LoVo (cell line): ENCODE data around the gene RRAGC.
"Not testable (repeated sequence)": the region's sequence is repeated elsewhere in the genome, so short reads cannot be mapped to it uniquely, and the experiment has no call there.

Experiments used
- DNase-seq: peaks from one replicate; pipeline ENCODE4 v3.0.0-alpha.2; 2016; ENCODE audit warnings: low spot score

RRAGC gene

GRCh38 chr1:38815903-38816627 lies 43.5 kb downstream of the RRAGC start:
- DNase-seq: no peak

DNA sequence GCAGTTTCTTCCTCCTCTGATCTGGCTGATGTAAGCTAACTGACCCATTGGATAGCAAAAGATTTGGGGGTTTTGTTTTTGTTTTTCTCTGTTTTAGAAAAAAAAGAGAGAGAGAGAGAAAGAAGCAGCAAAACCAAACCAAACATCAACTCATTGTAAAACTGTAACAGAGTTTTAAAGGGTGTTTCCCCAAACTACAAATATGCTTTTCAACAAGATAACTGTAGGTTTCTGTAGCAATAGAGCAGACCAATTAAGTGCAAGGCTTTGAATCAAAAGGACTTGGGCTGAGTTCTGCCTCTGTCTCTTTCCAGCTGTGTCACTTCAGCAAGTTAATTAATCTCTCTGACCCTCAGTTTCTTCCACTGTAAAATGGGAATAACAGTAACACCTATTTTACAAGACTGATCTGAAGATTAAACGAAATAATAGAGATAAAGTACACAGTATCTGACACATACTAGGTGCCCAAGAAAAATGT lies 44.5 kb downstream of the RRAGC start:
- DNase-seq: no peak

DNA sequence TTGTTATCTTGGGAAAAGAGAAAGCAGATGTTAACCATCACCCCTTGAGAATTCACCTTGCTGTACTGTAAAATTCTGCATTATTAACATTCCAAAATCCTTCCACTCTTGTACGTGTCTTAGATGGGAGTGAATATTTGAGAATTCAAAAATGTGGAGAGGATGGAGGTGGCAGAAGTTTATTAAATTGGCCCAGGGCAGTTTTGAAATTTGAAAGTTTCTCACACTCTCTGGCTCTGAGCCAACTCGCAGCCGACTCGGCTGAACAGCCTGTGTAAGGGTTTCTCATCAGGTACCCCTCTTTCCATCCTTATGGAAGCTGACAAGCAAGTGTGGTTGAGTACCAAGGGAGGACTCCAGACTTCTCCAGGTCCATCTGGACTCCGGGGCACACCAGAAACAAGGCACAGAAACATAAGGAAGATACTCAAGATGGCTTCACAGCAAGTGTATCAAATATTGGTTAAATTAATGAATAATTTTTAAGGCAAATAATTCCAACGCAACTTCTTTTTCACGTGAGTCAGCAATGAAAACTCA lies 45.1 kb downstream of the RRAGC start:
- no peak for DNase-seq

DNA sequence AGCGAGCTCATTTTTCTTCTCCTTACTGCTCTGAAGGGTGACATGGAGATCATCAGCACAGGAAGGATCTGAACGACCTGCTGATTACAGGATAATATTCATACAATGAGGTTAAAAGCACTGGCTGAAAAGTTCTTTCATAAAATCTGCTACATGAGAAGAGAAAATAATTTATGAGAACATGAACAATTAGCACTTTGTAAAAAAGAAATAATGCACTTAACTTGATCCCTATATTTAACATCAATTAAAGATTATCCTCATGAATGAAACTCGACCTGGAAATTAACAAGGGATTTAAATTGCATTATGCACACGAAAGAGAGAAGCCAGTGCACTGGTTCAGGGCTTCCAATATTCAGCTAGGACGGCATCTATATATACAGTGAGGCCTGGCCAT lies 46.6 kb downstream of the RRAGC start:
- DNase-seq: no peak

DNA sequence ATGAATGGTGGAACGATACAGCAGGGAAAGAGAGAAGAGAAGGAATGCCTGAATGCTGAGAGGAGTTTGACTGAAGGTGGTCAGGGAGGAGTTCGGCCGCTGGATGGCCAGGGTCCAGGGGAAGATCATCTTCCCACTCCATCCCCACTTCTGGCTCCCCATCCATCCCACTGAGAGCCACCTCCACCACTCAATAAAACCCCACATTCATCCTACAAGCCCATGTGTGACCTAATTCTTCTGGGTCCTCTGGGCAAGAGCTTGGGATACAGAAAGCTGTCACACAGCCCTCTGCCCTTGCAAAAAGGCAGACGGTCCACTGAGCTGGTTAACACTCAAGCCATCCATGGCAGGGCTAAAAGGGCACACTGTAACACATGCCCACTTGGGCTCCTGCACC lies 48.1 kb downstream of the RRAGC start:
- DNase-seq: not testable (repeated sequence)

- no peak for DNase-seq
Measured at GRCh38 chr1:38806090-38806489, 53.5 kb downstream of the RRAGC start.

DNA sequence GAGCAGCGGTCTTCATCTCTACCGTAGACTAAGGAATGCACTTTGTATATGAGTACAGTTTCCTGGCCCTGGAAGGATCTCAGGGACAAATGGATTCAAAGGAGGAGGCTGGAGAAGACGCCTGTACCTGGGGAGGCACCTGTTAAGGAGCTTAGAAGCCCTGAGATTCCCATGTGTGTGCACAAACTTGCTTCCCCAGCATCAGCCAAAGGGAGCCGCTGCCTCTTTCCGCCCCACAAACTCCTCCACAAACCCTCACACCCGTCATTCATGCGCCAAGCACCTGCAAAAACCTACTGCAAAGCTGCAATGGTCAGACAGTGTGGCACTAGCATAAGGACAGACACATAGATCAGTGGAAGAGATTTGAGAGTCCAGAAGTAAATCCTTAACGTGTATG lies 54.5 kb downstream of the RRAGC start:
- DNase-seq: no peak

DNA sequence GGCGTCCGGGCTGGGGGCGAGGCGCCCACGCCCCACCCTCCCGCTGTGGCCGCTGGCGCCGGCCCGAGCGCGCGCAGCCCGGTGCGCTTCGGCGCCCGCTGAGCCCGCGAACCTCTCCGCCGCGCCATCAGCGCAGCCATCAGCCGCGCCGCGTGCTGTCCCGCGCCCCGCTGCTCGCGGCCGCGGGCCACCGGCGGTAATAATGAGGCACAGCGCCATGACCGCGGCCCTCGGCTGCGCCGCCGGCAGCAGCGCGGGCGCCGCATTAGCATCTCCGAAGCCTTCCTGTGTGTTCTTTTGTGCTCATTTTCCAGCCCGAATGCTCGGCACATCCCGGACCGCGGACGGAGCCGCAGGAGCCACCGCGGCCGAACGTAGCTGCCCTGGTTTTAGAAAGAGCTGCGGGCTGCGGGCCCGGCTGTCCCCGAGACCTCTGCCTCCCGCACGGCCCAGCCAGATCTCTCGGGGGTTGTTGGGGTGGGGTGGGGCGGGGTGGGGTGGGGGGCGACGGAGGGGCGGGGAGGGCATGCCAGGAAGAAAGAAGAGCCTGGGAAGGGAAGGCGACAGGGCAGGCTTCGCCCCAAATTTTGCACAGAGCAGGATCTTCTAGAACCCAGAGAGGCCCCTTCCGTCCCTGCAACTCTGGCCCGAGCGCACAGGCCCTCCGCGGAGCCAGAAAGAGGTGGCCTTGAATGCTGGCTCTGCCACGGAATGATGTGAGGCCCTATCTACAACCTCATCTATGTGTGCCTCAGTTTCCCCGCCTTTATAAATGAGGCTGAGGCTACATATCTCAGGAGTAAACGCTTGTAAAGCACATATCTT lies 55.3 kb downstream of the RRAGC start:
- DNase-seq: no peak

DNA sequence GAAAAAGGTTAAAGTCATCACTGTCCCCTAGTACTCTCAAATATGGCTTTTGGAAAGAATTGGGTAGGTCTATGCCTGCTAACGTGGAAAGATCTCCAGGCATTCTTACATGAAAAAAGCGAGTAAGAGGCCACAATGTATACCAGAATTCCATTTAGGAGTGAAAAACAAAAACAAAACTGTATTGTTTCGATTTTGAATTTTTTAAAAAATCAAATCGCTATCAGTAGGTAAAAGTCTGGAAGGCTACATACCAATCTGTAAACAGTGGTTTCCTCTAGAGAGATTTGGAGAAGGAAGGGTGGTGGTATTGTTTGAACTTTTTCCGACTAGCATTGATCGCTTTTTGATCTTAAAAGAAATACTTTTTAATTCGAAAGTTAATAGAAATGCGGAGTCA lies 55.9 kb downstream of the RRAGC start:
- DNase-seq: no peak

DNA sequence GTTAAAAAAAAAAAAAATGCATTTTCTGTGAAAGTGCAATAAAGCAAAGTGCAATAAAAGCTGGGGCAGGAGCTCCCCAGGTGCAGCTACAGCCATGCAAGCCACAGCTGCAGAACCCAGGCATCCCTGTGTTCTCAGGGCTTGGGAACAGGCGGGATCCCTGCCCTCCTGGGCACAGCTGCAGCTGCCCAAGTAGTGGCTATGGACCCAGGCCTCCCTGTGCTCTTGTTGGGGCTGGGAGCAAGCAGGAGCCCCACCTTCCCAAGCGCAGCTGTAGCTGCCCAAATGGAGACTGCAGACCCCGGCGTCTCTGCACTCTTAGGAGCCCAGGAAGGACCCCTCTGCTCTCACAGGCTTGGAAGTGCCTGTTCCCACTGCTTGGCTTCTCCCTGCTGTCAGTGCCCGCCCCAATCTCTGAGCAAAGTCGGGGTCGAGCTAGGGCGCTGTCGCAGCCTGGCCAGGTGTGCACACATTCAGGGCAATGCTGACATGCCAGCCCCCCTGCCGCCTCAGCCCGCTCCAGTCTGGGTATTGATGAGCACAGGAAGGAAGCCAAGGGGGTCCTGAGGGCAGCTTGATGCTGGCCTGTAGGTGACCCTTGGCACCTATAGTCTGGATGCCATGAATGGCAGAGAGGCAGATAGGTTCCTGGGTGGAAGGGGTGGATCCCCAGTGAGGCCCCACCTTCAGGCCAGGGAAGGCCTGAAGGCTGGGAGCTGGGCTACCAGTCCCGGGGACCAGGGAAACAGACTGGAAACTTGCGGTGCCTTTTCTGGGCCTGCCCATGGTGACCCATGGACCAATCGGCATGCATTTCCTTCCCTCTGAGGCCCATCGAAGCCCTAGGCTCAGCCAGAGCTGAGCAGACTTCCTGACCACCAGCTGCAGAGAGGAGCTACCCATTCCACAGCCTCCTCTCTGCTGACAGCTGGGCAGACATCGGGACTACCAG lies 58.6 kb downstream of the RRAGC start:
- DNase-seq: no peak

DNA sequence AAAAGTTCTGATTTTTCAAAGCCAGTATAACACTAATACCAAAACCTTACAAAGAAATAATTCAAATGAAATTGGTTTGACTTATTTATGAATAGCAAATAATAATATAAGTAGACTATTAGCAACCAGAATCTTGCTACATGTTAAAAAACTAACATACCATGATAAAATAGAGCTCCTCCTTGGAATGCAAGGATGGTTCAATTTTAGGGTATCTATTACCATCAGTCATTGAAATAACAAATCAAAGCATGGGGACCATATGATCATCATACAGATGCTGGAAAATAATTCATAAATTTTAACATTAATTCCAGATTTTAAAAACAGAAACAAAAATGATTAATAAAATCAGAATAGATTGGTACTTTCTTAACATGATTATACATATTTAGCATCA lies 66.3 kb downstream of the RRAGC start:
- DNase-seq: no peak

DNA sequence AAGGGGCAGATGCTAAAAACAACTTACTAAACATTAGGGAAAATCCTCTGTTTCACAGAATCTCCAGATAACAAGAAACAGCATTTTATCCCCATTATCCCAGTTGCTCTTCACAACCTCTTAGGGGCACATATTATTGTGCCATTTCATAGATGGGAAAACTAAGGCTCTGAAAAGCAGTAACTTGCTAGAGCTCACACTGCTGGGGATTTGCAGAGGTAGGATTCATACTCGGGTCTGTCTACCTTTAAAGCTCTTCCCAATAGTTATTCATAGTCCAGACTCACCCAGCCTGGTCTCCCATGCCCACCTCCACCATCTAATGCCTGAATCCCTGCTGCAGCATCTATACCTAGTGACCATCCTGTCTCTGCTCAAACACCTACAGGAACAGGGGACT lies 67.7 kb downstream of the RRAGC start:
- DNase-seq: no peak

DNA sequence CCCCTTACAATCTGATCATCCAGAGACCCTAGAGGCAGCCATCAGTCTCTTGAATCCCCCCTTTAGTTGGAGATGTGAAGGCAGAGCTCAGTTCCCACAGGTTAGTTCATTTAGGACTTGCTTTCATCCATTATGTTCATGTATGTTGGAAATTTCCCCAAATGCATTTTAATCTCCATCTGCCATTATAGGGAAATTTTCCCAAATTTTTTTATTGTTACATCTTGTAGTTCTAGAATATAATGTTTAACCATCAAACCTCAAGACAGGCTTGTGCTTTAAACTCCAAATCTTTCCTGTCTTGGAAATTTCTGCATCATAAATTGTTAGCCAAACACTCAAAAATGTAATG lies 68.4 kb downstream of the RRAGC start:
- no peak for DNase-seq

DNA sequence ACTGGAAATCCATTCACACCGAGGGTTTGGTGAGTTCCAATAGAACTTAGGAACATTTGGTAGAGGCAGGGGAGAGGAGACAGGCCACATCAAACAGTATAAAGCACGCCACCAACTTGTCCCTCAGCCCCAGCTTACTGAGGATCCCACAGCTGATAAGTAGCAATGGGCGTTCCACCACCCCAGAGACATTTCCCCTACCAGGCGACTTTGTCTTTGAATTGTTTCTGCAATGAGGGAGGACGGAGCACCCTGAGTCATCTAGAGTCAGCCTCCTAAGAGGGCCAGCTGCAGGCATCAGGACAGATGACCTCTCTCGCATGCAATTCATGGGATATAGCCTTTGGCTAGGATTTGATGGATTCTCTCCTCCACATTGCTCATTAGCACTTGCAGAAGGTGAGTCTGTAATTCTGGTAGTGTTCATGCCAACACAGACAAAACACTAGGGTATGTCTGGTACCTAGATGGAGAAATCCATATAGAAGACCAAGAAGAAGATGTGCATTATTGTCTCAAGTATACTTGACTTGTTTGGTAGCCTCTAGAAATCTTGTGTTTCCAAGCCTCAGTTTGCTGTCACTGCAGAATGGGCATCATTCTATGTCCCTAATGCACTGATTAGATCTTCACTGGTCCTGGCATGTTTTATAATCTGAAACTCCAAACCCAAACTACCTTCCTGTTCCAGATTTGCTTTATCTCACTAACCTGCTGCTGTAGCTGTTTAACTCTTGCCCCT lies 69.0 kb downstream of the RRAGC start:
- DNase-seq: no peak

DNA sequence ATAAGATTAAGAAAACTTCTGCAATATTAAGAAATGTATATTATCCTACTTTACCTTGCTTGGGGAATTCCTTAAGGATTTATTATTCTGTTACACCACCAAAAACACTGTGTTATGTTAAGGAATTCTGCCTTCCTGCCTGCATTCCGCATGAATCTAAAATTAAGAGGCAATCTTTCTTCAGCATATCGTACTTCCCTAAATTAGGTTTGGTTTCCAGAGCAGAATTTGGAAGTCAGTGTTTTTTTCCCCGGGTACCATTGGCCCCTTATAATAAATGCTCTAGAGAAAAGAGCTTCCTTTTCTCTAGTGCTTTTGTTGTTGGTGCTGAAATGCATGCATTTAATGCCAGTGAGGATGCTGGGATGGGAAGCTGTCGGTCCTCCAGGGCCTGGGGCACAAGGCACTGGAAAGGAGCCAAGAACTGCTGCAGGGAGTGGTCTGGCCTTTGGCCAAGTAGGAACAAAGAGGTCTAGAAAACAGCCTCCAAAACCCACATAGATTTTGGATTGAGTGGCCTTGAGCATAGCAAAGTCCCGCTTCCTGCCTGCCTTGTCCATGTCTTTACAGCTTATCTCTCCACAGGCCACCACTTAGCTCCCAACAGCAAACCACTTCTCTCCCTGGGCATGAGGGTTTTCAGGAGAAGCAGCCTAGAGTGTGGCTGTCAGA lies 69.9 kb downstream of the RRAGC start:
- DNase-seq: no peak

- DNase-seq: no peak
Measured at GRCh38 chr1:38788341-38789336, 70.9 kb downstream of the RRAGC start.
